HG02678 (cell line): ENCODE results near the gene PSMB1.
"Not testable (repeated sequence)": the region's sequence is repeated elsewhere in the genome, so short reads cannot be mapped to it uniquely, and the experiment has no call there.

Experiments used
- ATAC-seq: cut with Tn5 transposase; IDR thresholded peaks from one replicate; pipeline ENCODE4 v1.9.1; 2021; ENCODE audit warnings: mild to moderate bottlenecking, moderate library complexity; ENCODE audit not compliant: unreplicated experiment

Gene PSMB1

GRCh38 chr6:170504479-170504878, 48.6 kb downstream of the PSMB1 start:
- no peak for ATAC-seq

- ATAC-seq: no peak
These were observed 49.7 kb downstream of the PSMB1 start for GRCh38 chr6:170503414-170503761.

- not testable (repeated sequence) for ATAC-seq
These were observed 50.2 kb downstream of the PSMB1 start for GRCh38 chr6:170502733-170503413.

GRCh38 chr6:170502268-170502667, 50.8 kb downstream of the PSMB1 start:
- ATAC-seq: not testable (repeated sequence)

- ATAC-seq: no peak
These were observed 52.0 kb downstream of the PSMB1 start for GRCh38 chr6:170500955-170501590.

- ATAC-seq: no peak
These were observed 55.2 kb downstream of the PSMB1 start for GRCh38 chr6:170497841-170498301.

GRCh38 chr6:170493354-170493753, 59.8 kb downstream of the PSMB1 start:
- no peak for ATAC-seq

- no peak for ATAC-seq
These were observed 62.8 kb downstream of the PSMB1 start for GRCh38 chr6:170490259-170490658.

GRCh38 chr6:170489836-170490235, 63.3 kb downstream of the PSMB1 start:
- ATAC-seq: no peak

GRCh38 chr6:170487707-170488329, 65.3 kb downstream of the PSMB1 start:
- no peak for ATAC-seq

GRCh38 chr6:170485159-170485558, 67.9 kb downstream of the PSMB1 start:
- no peak for ATAC-seq
